HepG2 (cell line): ENCODE measurements around the gene PNLIPRP2. TPM values are rescaled to one million over a fixed set of nuclear protein-coding genes. Genes with fewer than 3 reads are reported as not detected.

ENCODE experiments used
- ATAC-seq: fragments of 200-7000 bp; cut with Tn5 transposase; 3 replicates; pipeline ENCODE4 v1.9.1; 2020; ENCODE audit warnings: mild to moderate bottlenecking, moderate library complexity
- BruUV-seq: library from RNA; stranded (reverse); fragments of 400-500 nt; replicated peaks from 2 replicates; lab custom pipeline; 2021; lab: Mats Ljungman, UMichigan
- CTCF ChIA-PET: fragments of 300-600 bp; formaldehyde crosslinking; extraction: SDS; loops from one replicate; lab custom pipeline; 2021; ENCODE audit warnings: low total read pairs, inconsistent platforms, low intra/inter-chr PET ratio; lab: Yijun Ruan, JAX
- POLR2A ChIA-PET: fragments of 350-600 bp; sonication (Branson Sonifier 250); formaldehyde crosslinking; loops from one replicate; lab custom pipeline; 2020; ENCODE audit warnings: antibody characterized with exemption, inconsistent platforms; lab: Yijun Ruan, JAX
- DNase-seq: peaks from one replicate; pipeline ENCODE4 v3.0.0-alpha.2; 2015; ENCODE audit warnings: low spot score
- FAIRE-seq: peaks from 3 replicates; lab custom pipeline; 2011; peaks lifted over from hg19 to GRCh38; lab: Jason Lieb, UNC
- H2AFZ ChIP-seq: one replicate; pipeline ENCODE4 v1.6.1; 2011; ENCODE audit warnings: low read length, inconsistent platforms
- H3K27ac ChIP-seq: fragments of 300-600 bp; 3 replicates; pipeline ENCODE4 v1.8.0; 2011; ENCODE audit warnings: mixed run types, mild to moderate bottlenecking, mixed read lengths, low read length, inconsistent platforms; ENCODE audit not compliant: insufficient read depth; ENCODE audit errors: extremely low read length
- H3K27me3 ChIP-seq, 2 experiments: fragments of 200-600 bp in 1 of 2; 2 replicates in 1 of 2; 3 replicates in 1 of 2; pipeline versions ENCODE4 v1.6.0 to v1.8.0; 2011; ENCODE audit warnings: low read length in 2 of 2, mild to moderate bottlenecking in 2 of 2, moderate library complexity in 2 of 2, inconsistent platforms in 1 of 2; ENCODE audit not compliant: insufficient read depth in 2 of 2, control insufficient read depth in 1 of 2
- H3K36me3 ChIP-seq, 2 experiments: fragments of 200-600 bp in 1 of 2; replicated peaks in 1 of 2; 2 replicates in 1 of 2; 3 replicates in 1 of 2; pipeline versions ENCODE4 v1.5.1 to v1.8.0; 2011; ENCODE audit warnings: low read length in 2 of 2, inconsistent platforms in 1 of 2; ENCODE audit not compliant: insufficient read depth in 2 of 2, control insufficient read depth in 1 of 2
- H3K4me1 ChIP-seq: 2 replicates; pipeline ENCODE4 v1.5.1; 2012; ENCODE audit warnings: low read length, inconsistent platforms; ENCODE audit not compliant: insufficient read depth
- H3K4me2 ChIP-seq: 2 replicates; pipeline ENCODE4 v1.6.0; 2011; ENCODE audit warnings: low read depth, low read length, inconsistent platforms
- H3K4me3 ChIP-seq, 3 experiments: fragments of 200-600 bp in 1 of 3; sonication (generic), shearing (Covaris generic) in 1 of 3; replicated peaks in 1 of 3; 2 replicates each; pipeline ENCODE4 v1.5.1; 2011 to 2016; ENCODE audit warnings: low read length in 3 of 3, inconsistent platforms in 2 of 3, low read depth in 2 of 3, mild to moderate bottlenecking in 2 of 3, control low read depth in 1 of 3, mixed read lengths in 1 of 3; ENCODE audit not compliant: insufficient read depth in 1 of 3
- H3K79me2 ChIP-seq: one replicate; pipeline ENCODE4 v1.6.1; 2011; ENCODE audit warnings: low read length, inconsistent platforms; ENCODE audit not compliant: insufficient read depth
- H3K9ac ChIP-seq: 2 replicates; pipeline ENCODE4 v1.6.0; 2011; ENCODE audit warnings: mild to moderate bottlenecking, low read depth, low read length, inconsistent platforms; ENCODE audit not compliant: insufficient read depth
- H3K9me3 ChIP-seq: 2 replicates; pipeline ENCODE4 v1.5.1; 2012; ENCODE audit warnings: mild to moderate bottlenecking, low read length
- H4K20me1 ChIP-seq: 2 replicates; pipeline ENCODE4 v1.6.0; 2011; ENCODE audit warnings: inconsistent platforms, mild to moderate bottlenecking, low read length, moderate library complexity; ENCODE audit not compliant: insufficient read depth
- HOXA5 ChIP-seq: sonication (generic); formaldehyde crosslinking; IDR thresholded peaks from 2 replicates; pipeline ENCODE4 v1.4.0; 2020; ENCODE audit warnings: missing genetic modification reagents
- KAT8 ChIP-seq: IDR thresholded peaks from 2 replicates; pipeline ENCODE4 v1.6.1; 2016; ENCODE audit warnings: missing genetic modification reagents, missing compliant biosample characterization
- KLF6 ChIP-seq: IDR thresholded peaks from 2 replicates; pipeline ENCODE4 v1.8.0; 2016; ENCODE audit warnings: missing biosample characterization, missing genetic modification reagents
- PHF21A ChIP-seq: sonication (generic); formaldehyde crosslinking; IDR thresholded peaks from 2 replicates; pipeline ENCODE4 v1.5.0; 2020; ENCODE audit warnings: mild to moderate bottlenecking, missing genetic modification reagents
- RBM39 ChIP-seq: fragments of 200-400 bp; formaldehyde crosslinking; IDR thresholded peaks from one replicate; pipeline ENCODE4 v1.6.1; 2018; ENCODE audit warnings: antibody characterized with exemption, mild to moderate bottlenecking, low read depth, low read length; ENCODE audit not compliant: poor library complexity, severe bottlenecking
- SPEN ChIP-seq: sonication (generic); formaldehyde crosslinking; IDR thresholded peaks from 2 replicates; pipeline ENCODE4 v1.5.1; 2020; ENCODE audit warnings: low read depth, mild to moderate bottlenecking, missing genetic modification reagents
- TGIF2 ChIP-seq: IDR thresholded peaks from 2 replicates; pipeline ENCODE4 v1.6.1; 2016; ENCODE audit warnings: control low read depth, missing compliant biosample characterization
- ZFYVE20 ChIP-seq: sonication (generic); formaldehyde crosslinking; IDR thresholded peaks from 2 replicates; pipeline ENCODE4 v1.8.0; 2023; ENCODE audit warnings: low read depth, mild to moderate bottlenecking, moderate library complexity, missing genetic modification reagents, borderline replicate concordance
- ZNF274 ChIP-seq: sonication (generic); formaldehyde crosslinking; IDR thresholded peaks from 2 replicates; pipeline ENCODE4 v1.5.1; 2020; ENCODE audit warnings: mild to moderate bottlenecking, missing genetic modification reagents
- ZNF431 ChIP-seq: sonication (generic); formaldehyde crosslinking; IDR thresholded peaks from 2 replicates; pipeline ENCODE4 v1.9.0; 2022; ENCODE audit warnings: missing genetic modification reagents, low read depth, mild to moderate bottlenecking, borderline replicate concordance
- WGBS: methylation state at CpG from one replicate; pipeline ENCODE4 v1.1.6; 2017; ENCODE audit warnings: low lambda C conversion rate; 5-methylcytosine and 5-hydroxymethylcytosine counted together
- in situ Hi-C: cut with HindIII; loops from 2 replicates; pipeline ENCODE4 v1.10.0; 2017; ENCODE audit warnings: low pct_unique_long_range_greater_than_20kb; ENCODE audit not compliant: extremely low pct_ligation_motif_present
- intact Hi-C: fragments of 100-400 bp; cut with micrococcal nuclease; formaldehyde crosslinking; loops from one replicate; pipeline ENCODE4 v1.10.0; 2022; ENCODE audit not compliant: unreplicated experiment
- polyA plus RNA-seq, 8 experiments: library from polyadenylated mRNA; depleted of rRNA in 3 of 8; stranded (reverse) in 7 of 8; unstranded in 1 of 8; fragments of >200 nt; fragmentation: Illumina TruSeq in 4 of 8; extraction: Trizol in 4 of 8; gene quantifications; 2 replicates each; pipeline versions ENCODE4 v1.2.1 to v1.2.3, GENCODE V29; 2011 to 2016; ENCODE audit warnings: low read depth in 4 of 8, missing spikeins in 1 of 8, mixed read lengths in 1 of 8; ENCODE audit not compliant: insufficient read depth in 1 of 8
- total RNA-seq, 5 experiments: library from RNA; depleted of rRNA; stranded (reverse); fragments of >200 nt; fragmentation: Illumina TruSeq; extraction: Trizol; gene quantifications; 2 replicates each; pipeline ENCODE4 v1.2.3, GENCODE V29; 2016; ENCODE audit warnings: low read depth in 1 of 5
- TF ChIP-seq, protein P1 (sequence below): sonication (generic); formaldehyde crosslinking; conservative IDR thresholded peaks from 2 replicates; pipeline ENCODE4 v1.8.0; 2022; ENCODE audit warnings: mild to moderate bottlenecking, moderate library complexity, missing genetic modification reagents

The PNLIPRP2 gene
- total and polyA plus RNA-seq, 2 of the 13 experiments (the other 11 are each of a cell fraction or from before 2014, with no cell fraction given) = 0.21 to 0.97 TPM

DNA sequence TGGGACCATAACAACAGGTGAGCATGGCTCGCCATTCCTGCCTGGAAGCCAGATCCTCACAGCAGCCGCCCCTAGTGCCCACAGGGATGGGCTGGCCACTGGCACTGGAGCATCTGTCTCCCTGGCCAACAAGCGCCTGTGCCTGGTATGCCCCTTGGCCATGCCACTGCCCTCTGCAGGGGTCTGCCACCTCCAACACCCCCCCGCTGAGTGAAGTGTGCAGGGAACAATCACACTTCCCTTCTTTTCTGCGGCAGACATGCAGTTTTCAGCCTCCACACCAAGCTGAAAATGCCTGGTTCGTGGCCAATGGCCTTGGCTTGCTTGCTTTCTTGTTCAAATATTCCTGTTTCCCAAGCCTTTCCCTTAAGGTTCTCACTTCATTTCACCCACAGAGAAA is 70.9 kb downstream of the PNLIPRP2 start:
- in situ Hi-C loops = no loop called here
- BruUV-seq = no TSS peak
- no peak for ATAC-seq

GRCh38 chr10:116692225-116692624 is 71.5 kb downstream of the PNLIPRP2 start:
- no peak for ATAC-seq
- H3K4me2 ChIP-seq = no peak overlapping the region
- H3K27ac ChIP-seq = no peak overlapping the region
- TF ChIP-seq SPEN (CRISPR knock-in tag) = no peak
- TF ChIP-seq ZNF274 = no peak
- TF ChIP-seq KAT8 (CRISPR knock-in tag) = no peak
- TF ChIP-seq KLF6 (CRISPR knock-in tag) = no peak
- no peak for TF ChIP-seq ZFYVE20 (CRISPR knock-in tag)
- TF ChIP-seq HOXA5 (CRISPR knock-in tag) = no peak
- TF ChIP-seq ZNF431 (CRISPR knock-in tag) = no peak
- no peak for TF ChIP-seq RBM39
- TF ChIP-seq, protein P1, sequence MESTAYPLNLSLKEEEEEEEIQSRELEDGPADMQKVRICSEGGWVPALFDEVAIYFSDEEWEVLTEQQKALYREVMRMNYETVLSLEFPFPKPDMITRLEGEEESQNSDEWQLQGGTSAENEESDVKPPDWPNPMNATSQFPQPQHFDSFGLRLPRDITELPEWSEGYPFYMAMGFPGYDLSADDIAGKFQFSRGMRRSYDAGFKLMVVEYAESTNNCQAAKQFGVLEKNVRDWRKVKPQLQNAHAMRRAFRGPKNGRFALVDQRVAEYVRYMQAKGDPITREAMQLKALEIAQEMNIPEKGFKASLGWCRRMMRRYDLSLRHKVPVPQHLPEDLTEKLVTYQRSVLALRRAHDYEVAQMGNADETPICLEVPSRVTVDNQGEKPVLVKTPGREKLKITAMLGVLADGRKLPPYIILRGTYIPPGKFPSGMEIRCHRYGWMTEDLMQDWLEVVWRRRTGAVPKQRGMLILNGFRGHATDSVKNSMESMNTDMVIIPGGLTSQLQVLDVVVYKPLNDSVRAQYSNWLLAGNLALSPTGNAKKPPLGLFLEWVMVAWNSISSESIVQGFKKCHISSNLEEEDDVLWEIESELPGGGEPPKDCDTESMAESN (CRISPR knock-in tag) = no peak
- TF ChIP-seq TGIF2 (CRISPR knock-in tag) = no peak
- CTCF ChIA-PET = no interaction called here
- no peaks in the 10 kb centered on the region for H3K9me3 ChIP-seq
- H2AFZ ChIP-seq = no peak overlapping the region
- 92% methylated on average over 7 of the region's 8 CpGs for WGBS
- POLR2A ChIA-PET = interaction anchor here (1.6 kb wide), 1 partner anchor 51 kb away, joined by 3 read pairs; no protein-coding TSS in a partner anchor
- DNase-seq = no peak
- intact Hi-C loops = loop anchor here (5.0 kb wide), 1 partner anchor 50 kb away; the partner anchor contains the start of gene HSPA12A
- no peaks in the 10 kb centered on the region for H4K20me1 ChIP-seq
- no peaks in the 10 kb centered on the region for H3K27me3 ChIP-seq
- H3K36me3 ChIP-seq = peaks cover 0 to 3% of the 10 kb centered on the region in 2 experiments; a peak in 1 of 5 replicates
- no TSS peak for BruUV-seq
- no peaks in the 10 kb centered on the region for H3K79me2 ChIP-seq
- peaks cover 23% of the 10 kb centered on the region for H3K4me1 ChIP-seq
- H3K9ac ChIP-seq = no peak overlapping the region
- no peak overlapping the region for H3K4me3 ChIP-seq
- no peak for FAIRE-seq
- in situ Hi-C loops = no loop called here

More for the DNA sequence above, 70.9 kb downstream of the PNLIPRP2 start:
- ChIA-PET CTCF (interaction anchor here (1.7 kb wide), 1 partner anchor 97 kb away, joined by 12 read pairs; no protein-coding TSS in a partner anchor), POLR2A (interaction anchor here (1.6 kb wide), 1 partner anchor 52 kb away, joined by 3 read pairs; no protein-coding TSS in a partner anchor)
- FAIRE-seq (no peak), DNase-seq (no peak)
- Histone ChIP-seq H3K9ac (no peak overlapping the region), H2AFZ (no peak overlapping the region), H3K4me1 (peaks cover 23% of the 10 kb centered on the region), H3K27me3 (no peaks in the 10 kb centered on the region), H3K36me3 (peaks cover 0 to 3% of the 10 kb centered on the region in 2 experiments; a peak in 1 of 5 replicates), H3K4me2 (no peak overlapping the region), H3K79me2 (no peaks in the 10 kb centered on the region), H3K4me3 (no peak overlapping the region), H3K9me3 (no peaks in the 10 kb centered on the region), H4K20me1 (no peaks in the 10 kb centered on the region), H3K27ac (no peak overlapping the region)
- intact Hi-C loops = loop anchor here (5.0 kb wide), 1 partner anchor 51 kb away; the partner anchor contains the start of gene HSPA12A
- TF ChIP-seq PHF21A (CRISPR knock-in tag) = no peak
- 95% methylated on average over 2 of the region's 6 CpGs for WGBS
